KBM-7 (cell line): ENCODE measurements around the gene SPECC1L.
A peak's percentile ranks its signal among the peaks of the same experiment; 100 is the strongest.
"Not testable (repeated sequence)": the region's sequence is repeated elsewhere in the genome, so short reads cannot be mapped to it uniquely, and the experiment has no call there.

ENCODE experiments used
- DNase-seq: peaks from one replicate; pipeline ENCODE4 v3.0.0-alpha.2; 2015
- in situ Hi-C: fragments of 300-500 bp; cut with MboI; formaldehyde crosslinking; loops from 2 replicates; pipeline ENCODE4 v1.14.3; 2020; ENCODE audit warnings: low sequenced_read_pairs, low pct_unique_long_range_greater_than_20kb, mixed read lengths

SPECC1L gene

DNA sequence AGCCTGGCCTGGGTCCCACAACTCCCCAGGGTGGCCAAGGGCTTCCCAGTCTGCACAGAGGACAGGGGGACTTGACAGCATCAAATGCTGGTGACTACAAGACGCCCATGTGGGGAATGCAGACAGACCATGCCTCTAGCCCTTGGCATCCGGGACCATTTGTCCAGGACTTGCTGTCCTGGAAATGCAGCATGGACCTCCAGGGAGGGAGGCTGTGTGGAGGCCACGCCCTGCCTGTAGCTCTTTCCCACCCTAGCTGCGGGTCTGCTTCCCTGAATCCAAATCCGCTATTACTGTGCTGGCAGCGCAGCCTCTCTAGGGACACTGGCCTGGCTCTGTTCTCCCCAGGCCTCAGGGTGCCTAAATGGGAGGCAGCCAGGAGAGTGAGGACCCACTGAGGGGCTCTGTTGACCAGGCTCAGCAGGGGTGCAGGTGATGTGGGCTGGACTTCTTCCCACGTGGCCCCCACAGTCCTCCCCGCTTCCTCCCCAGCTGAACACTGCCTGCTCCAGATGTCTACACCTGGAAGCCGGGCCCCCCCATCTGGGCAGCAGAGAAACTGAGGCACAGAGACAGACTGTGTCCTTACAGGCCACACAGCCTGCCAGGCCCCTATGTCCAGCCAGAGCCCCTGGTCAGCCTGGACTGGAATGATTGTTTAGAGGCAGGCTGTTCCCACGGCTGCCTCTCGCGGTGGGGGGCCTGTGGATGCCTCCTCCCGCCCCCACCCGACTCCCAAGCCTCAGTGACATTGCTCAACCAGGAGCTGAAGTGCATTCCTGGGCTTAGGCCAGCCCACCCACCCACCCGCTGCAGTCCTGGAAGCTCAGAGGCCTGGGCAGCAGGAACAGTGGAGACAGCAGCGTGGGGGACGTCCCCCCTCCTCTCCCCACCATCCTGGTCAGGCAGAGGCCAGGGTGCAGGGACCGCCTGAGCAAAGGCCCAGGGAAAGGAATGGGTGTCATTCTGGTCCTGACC is 24.8 kb upstream of the SPECC1L start:
- DNase-seq, in situ Hi-C loops: not testable (repeated sequence)

DNA sequence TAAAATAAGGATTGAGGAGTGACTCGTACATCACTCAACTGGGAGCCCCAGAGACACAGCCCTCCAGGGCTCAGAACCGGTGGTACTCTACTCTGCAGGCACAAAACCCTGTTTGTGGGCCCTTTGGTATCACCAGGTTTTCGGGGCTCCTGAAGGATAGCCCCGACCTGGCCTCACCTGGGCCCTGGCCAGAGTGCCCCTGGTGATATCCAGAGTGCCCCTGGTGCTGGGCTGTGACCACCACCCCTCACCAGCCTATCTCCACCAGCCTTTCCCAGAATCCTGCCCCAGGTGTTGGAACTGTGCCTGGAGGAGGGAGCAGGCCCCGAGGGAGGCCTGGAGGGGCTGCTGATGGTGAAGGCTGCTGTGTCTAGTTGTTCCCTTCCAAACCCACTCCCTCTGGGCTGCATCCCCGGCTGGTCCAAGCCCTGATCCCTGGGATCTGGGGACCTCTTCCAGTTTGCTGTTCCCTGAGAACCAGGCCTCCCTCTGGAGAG is 23.6 kb upstream of the SPECC1L start:
- in situ Hi-C loops, result no loop called here
- DNase-seq, result no peak

DNA sequence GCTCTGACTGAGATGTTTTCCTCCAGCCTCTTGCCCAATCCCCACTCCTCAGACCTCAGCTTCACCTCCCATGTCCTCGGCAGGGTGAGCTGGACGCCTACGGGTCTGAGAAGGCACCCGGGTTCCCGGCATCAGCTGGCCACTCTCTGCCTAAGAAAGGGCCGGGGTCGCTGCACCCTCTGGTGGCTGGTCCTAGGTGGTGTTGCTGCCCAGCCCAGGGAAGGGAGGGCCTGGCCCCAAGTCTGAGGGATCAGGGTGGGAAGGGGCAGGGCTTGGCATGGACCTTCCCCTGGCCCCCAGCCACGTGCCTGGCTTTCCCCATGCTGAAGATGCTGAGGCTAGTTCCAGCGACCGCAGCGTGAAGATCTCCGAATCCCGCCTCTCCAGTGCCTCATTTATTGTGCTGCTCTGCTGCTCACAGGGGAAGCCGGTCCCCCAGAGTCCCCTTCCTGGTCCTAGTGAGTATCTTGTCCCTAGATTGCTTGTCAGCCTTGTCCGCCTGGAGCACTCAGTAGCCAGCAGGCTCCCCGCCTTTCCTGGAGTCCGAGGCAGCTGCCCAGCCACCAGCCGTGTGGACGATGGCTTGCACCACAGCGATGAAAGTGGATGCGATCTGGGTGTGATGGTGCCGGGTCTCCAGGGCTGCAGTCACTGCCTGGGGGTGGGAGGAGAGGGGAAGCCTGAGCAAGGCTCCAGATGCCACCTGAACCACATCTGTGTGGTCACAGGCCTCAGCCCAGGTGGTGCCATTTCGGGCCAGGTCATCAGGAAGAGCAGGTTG is 22.9 kb upstream of the SPECC1L start:
- in situ Hi-C loops, result no loop called here
- DNase-seq, result peak; percentile 73

- DNase-seq, result not testable (repeated sequence)
Measured at GRCh38 chr22:24248611-24249010, 22.0 kb upstream of the SPECC1L start.

DNA sequence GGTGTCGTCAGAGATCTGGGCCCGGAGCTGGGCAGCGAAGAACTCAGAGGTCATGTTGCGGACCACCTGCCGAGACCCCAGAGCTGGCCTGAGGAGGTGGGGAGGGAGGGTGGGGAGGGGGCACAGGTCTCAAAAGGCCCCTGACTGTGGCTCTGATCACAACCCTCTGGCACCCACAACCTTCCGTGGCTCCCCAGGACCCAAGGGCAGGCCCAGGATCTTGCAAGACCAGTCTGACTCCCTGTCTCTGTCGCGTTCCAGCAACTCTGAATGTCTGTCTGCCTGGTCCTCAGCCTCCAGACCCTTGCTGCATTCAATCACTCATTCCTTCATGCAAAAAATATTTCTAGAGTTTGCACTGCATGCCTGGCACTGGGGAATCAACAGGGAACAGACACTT is 21.2 kb upstream of the SPECC1L start:
- DNase-seq, in situ Hi-C loops: not testable (repeated sequence)

More at GRCh38 chr22:24248611-24249010, 22.0 kb upstream of the SPECC1L start:
- in situ Hi-C loops, result not testable (repeated sequence)

DNA sequence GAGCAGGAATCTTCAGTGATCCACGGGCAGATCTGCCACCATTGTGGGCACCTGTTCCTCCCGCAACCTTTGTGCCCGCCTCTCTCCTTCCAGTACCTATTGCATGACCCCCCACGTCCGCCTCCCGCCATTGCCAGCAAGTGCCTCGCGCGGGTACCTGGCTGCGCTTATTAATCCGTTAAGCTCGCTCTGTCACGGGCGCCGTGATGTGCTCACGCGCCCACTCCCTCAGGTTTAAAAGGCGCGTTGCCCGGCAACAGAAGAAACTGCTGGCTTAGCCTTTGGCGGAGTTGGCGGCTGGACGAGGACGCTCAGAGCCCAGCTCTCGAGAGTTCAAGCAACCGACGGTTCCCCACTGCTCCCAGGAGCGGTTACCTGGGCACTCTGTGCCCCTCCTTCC is 19.3 kb upstream of the SPECC1L start:
- in situ Hi-C loops, DNase-seq: not testable (repeated sequence)

- DNase-seq, in situ Hi-C loops: not testable (repeated sequence)
Measured at GRCh38 chr22:24253126-24253525, 17.5 kb upstream of the SPECC1L start.

GRCh38 chr22:24256136-24256535 is 14.5 kb upstream of the SPECC1L start:
- in situ Hi-C loops, result not testable (repeated sequence)

GRCh38 chr22:24256736-24257135 is 13.9 kb upstream of the SPECC1L start:
- DNase-seq, in situ Hi-C loops: not testable (repeated sequence)

More at GRCh38 chr22:24256136-24256535, 14.5 kb upstream of the SPECC1L start:
- DNase-seq, result not testable (repeated sequence)

- peak; percentile 80 for DNase-seq
- in situ Hi-C loops, result not testable (repeated sequence)
Measured at GRCh38 chr22:24259459-24259858, 11.2 kb upstream of the SPECC1L start.

DNA sequence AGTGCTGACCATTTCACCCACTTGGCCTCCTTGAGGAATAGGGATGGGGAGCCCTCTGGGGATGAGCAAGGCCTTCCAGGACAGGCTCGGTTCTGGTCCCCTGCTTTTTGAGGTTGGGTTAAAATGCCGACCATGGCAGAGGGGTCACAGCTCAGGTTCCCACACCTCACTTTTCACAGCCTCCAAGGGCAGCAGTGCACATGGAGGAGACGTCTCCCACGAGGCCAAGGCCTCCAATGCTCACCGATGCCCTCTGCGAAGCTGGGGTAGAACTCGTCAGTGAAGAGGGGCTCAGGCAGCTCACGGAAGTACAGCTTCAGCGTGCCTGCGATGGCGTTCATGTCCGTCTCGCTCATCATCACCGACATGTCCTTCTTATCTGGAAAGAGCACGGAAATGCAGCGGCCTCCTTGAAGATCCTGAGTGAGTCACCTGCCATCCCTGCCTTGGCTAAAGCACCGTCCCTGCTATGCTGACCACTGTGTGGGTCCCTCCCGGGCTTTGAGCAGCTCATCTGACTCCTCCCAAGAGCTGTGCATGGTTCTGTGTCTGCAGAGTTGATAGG is 8.4 kb upstream of the SPECC1L start:
- DNase-seq, in situ Hi-C loops: not testable (repeated sequence)

DNA sequence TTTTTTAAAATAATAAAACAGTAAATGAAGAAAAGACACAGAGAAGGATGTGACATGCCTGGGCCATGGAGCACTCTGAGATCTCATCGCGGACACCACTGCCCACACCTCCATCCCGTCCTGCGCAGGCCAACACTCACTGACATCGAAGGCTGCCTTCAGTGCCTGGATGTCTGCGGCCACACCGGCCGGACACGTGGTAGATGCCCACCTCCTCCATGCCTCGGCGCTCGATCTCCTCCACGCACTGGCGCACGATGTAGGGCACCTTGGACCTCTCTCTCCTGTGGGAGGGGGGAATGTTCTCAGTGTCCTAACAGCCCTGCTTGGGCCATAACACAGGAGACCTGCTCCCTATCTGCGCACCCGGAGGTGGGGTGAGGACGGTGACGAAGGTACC is 7.2 kb upstream of the SPECC1L start:
- DNase-seq, in situ Hi-C loops: not testable (repeated sequence)

DNA sequence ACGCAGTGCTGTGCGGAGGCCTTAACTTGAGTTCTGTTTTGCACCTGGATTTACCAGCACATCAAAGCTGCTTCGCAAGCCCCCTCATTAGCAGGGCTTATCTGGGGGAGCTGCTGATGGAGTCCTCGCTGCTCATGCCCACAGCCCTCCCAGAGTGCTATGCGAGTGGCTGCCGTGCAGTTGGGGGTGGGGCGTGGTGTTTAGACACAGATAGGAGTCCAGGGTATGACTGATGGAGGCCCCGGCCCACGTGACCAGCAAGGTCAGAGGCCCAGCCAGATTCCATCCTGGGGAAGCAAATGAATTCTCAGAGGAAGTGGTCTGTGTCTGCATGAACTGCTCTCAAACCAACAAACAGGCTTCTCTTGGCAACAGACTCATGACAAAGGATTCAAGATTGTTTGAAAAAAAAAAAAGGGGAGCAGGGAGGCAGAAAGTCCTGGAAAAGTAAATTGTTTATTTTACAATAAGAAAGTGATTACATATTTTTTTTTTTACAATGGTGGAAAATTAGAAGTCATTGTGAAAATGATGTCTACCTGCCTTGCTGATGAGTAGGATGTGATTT is 6.2 kb upstream of the SPECC1L start:
- DNase-seq, result peak; percentile 47
- in situ Hi-C loops, result not testable (repeated sequence)

GRCh38 chr22:24265734-24266133 is 4.9 kb upstream of the SPECC1L start:
- in situ Hi-C loops, result no loop called here
- no peak for DNase-seq

DNA sequence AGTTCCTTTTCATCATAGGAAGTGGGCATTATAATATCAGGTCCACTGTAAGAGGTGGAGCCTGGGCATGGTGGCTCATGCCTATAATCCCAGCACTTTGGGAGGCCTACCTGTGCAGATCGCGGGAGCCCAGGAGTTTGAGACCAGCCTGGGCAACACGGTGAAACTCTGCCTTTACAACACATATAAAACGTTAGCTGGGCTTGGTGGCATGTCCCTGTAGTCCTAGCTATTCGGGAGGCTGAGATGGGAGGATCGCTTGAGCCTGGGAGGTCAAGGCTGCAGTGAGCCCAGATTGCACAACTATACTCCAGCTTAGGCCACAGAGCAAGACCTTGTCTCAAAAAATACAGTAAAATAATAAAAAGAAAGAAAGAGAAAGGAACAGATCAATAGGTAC is 4.1 kb upstream of the SPECC1L start:
- DNase-seq, in situ Hi-C loops: not testable (repeated sequence)

GRCh38 chr22:24271386-24271854 is 789 bp downstream of the SPECC1L start:
- DNase-seq, result no peak
- in situ Hi-C loops, result no loop called here

DNA sequence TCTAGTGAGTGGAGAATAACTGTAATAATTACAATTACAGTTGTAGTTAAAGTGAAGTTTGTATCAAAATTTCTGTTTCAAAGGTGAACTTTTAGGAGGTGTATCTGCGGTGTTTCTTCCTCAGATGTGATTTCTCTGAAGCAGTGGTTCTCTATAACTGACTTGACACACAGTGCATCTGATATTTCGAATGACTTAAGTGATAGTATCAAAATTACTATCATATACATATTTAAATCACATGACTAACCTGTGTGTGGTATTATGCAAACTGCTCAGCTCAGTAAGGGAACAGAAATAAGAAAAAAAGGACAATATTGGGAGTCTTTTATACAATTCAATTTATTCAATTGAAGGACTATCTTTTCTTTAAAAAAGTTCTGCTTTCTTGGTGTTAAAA is 2.4 kb downstream of the SPECC1L start:
- DNase-seq, in situ Hi-C loops: not testable (repeated sequence)

- DNase-seq, in situ Hi-C loops: not testable (repeated sequence)
Measured at GRCh38 chr22:24273906-24274305, 3.3 kb downstream of the SPECC1L start.
